HEK293T (cell line): ENCODE data around the gene TMEM167B.

Source experiments
- ARNT ChIP-seq: fragments of 450-650 bp; IDR thresholded peaks from 2 replicates; pipeline ENCODE4 v1.6.1; 2017; ENCODE audit warnings: mild to moderate bottlenecking
- BHLHE40 ChIP-seq: fragments of 450-650 bp; IDR thresholded peaks from 2 replicates; pipeline ENCODE4 v1.6.1; 2016; ENCODE audit warnings: mild to moderate bottlenecking, moderate library complexity, borderline replicate concordance
- CTBP1 ChIP-seq: fragments of 450-650 bp; IDR thresholded peaks from 2 replicates; pipeline ENCODE4 v1.6.1; 2016; ENCODE audit warnings: borderline replicate concordance
- ELF4 ChIP-seq: fragments of 450-650 bp; IDR thresholded peaks from 2 replicates; pipeline ENCODE4 v1.6.1; 2017; ENCODE audit warnings: antibody characterized with exemption
- FOXA1 ChIP-seq: fragments of 450-650 bp; IDR thresholded peaks from 2 replicates; pipeline ENCODE4 v1.6.1; 2016; ENCODE audit warnings: mild to moderate bottlenecking
- FOXK2 ChIP-seq: fragments of 450-650 bp; IDR thresholded peaks from 2 replicates; pipeline ENCODE4 v1.6.1; 2016; ENCODE audit warnings: mild to moderate bottlenecking
- FOXM1 ChIP-seq: fragments of 450-650 bp; IDR thresholded peaks from 2 replicates; pipeline ENCODE4 v1.6.1; 2017; ENCODE audit warnings: mild to moderate bottlenecking, borderline replicate concordance
- HDGF ChIP-seq: fragments of 450-650 bp; IDR thresholded peaks from 2 replicates; pipeline ENCODE4 v1.6.1; 2017; ENCODE audit warnings: antibody characterized with exemption, borderline replicate concordance
- LEF1 ChIP-seq: fragments of 450-650 bp; IDR thresholded peaks from 2 replicates; pipeline ENCODE4 v1.6.1; 2017; ENCODE audit warnings: mild to moderate bottlenecking, borderline replicate concordance
- NFRKB ChIP-seq: fragments of 450-650 bp; IDR thresholded peaks from 2 replicates; pipeline ENCODE4 v1.6.1; 2016; ENCODE audit warnings: mild to moderate bottlenecking, moderate library complexity
- PKNOX1 ChIP-seq: fragments of 450-650 bp; IDR thresholded peaks from 2 replicates; pipeline ENCODE4 v1.6.1; 2016
- SP1 ChIP-seq: fragments of 450-650 bp; IDR thresholded peaks from 2 replicates; pipeline ENCODE4 v1.6.1; 2017
- SUZ12 ChIP-seq: fragments of 450-650 bp; IDR thresholded peaks from 2 replicates; pipeline ENCODE4 v1.6.1; 2016; ENCODE audit warnings: mild to moderate bottlenecking
- TARDBP ChIP-seq: fragments of 450-650 bp; IDR thresholded peaks from 2 replicates; pipeline ENCODE4 v1.6.1; 2016

GRCh38 chr1:109135940-109136339 is 45.4 kb downstream of the TMEM167B start:
- no peak for TF ChIP-seq FOXM1
- no peak for TF ChIP-seq NFRKB
- no peak for TF ChIP-seq SUZ12
- no peak for TF ChIP-seq ELF4
- TF ChIP-seq SP1: no peak
- no peak for TF ChIP-seq FOXK2
- no peak for TF ChIP-seq BHLHE40
- TF ChIP-seq LEF1: no peak
- TF ChIP-seq PKNOX1: no peak
- no peak for TF ChIP-seq FOXA1
- TF ChIP-seq HDGF: no peak
- TF ChIP-seq ARNT: no peak
- no peak for TF ChIP-seq CTBP1
- TF ChIP-seq TARDBP: no peak
